Stomach (tissue), 4 donors: ENCODE results near the gene RBM7.

Experiments
- CTCF ChIP-seq, 7 experiments: fragments of 450-650 bp in 4 of 7; fragments of 200-600 bp in 3 of 7; sonication (generic) in 3 of 7; IDR thresholded peaks; one replicate each; pipeline ENCODE4 v1.5.1; 2016 to 2019; ENCODE audit warnings: antibody characterized with exemption in 7 of 7, control low read depth in 2 of 7, mild to moderate bottlenecking in 1 of 7
- POLR2AphosphoS5 ChIP-seq, 3 donors: sonication (generic); formaldehyde crosslinking; IDR thresholded peaks; one replicate each; pipeline ENCODE4 v1.6.1; 2016; ENCODE audit warnings: antibody characterized with exemption in 3 of 3

GRCh38 chr11:114400915-114401223, 403 bp downstream of the RBM7 start:
- TF ChIP-seq CTCF (IDR thresholded peaks at IDR 0.05): no peak
- no peak for TF ChIP-seq POLR2AphosphoS5 (IDR thresholded peaks at IDR 0.05)
